ENCODE data around the gene MIPOL1. TPM values are rescaled to one million over a fixed set of nuclear protein-coding genes. Genes with fewer than 3 reads are reported as not detected.

The MIPOL1 gene
- total RNA-seq, 1 experiment from 2014 or later, result 15.4 TPM

- TF ChIP-seq ZNF274 (IDR thresholded peaks at IDR 0.05; ENCODE audit: low read depth, low read length), result no peak
- no peak for TF ChIP-seq EZH2phosphoT487 (IDR thresholded peaks at IDR 0.05; ENCODE audit: borderline replicate concordance)
- TF ChIP-seq SP1 (IDR thresholded peaks at IDR 0.05; ENCODE audit: low read depth), result no peak
- TF ChIP-seq EGR1 (IDR thresholded peaks at IDR 0.05; ENCODE audit: low read depth), result no peak
- no peak for TF ChIP-seq CEBPB (IDR thresholded peaks at IDR 0.05; ENCODE audit: low read depth)
- no peak for TF ChIP-seq MAX (IDR thresholded peaks at IDR 0.05)
- no peak for TF ChIP-seq JUND (IDR thresholded peaks at IDR 0.05)
- no peak for TF ChIP-seq ELF1 (IDR thresholded peaks at IDR 0.05; ENCODE audit: borderline replicate concordance, low read depth)
- no peak for TF ChIP-seq POLR2A (IDR thresholded peaks at IDR 0.05; ENCODE audit: borderline replicate concordance, extremely low read depth, insufficient read depth, insufficient read length)
- no peak for TF ChIP-seq SRF (IDR thresholded peaks at IDR 0.05; ENCODE audit: low read depth)
- no peak for TF ChIP-seq ATF3 (IDR thresholded peaks at IDR 0.05)
- no peak for TF ChIP-seq EZH2 (IDR thresholded peaks at IDR 0.05)
- TF ChIP-seq TCF7L2 (IDR thresholded peaks at IDR 0.05; ENCODE audit: borderline replicate concordance, extremely low read depth, insufficient read depth, insufficient read length), result no peak
- TF ChIP-seq CTCF (IDR thresholded peaks at IDR 0.05 in 2 of 3, conservative IDR thresholded peaks at IDR 0.05 in 1 of 3; ENCODE audit: borderline replicate concordance in 1 of 3, insufficient read depth in 1 of 3, low read depth in 2 of 3, low read length in 2 of 3), result no peak
- TF ChIP-seq RAD21 (IDR thresholded peaks at IDR 0.05; ENCODE audit: low read depth), result no peak
- TF ChIP-seq REST (IDR thresholded peaks at IDR 0.05; ENCODE audit: low read depth), result no peak
- no peak for TF ChIP-seq YY1 (IDR thresholded peaks at IDR 0.05; ENCODE audit: extremely low read depth, insufficient replicate concordance, low read depth, low read length)
- no peak for TF ChIP-seq ZFX (IDR thresholded peaks at IDR 0.05)
- TF ChIP-seq ZBTB33 (IDR thresholded peaks at IDR 0.05; ENCODE audit: extremely low read depth, insufficient replicate concordance, low read length), result no peak
- no peaks in the 10 kb centered on the region for H3K27me3 ChIP-seq (ENCODE audit: insufficient read depth, low read length)
- ATAC-seq (no peak), DNase-seq (ENCODE audit: low read depth, low spot score) (no peak)
- ChIA-PET CTCF (no interaction called here), POLR2A (no interaction called here), RAD21 (ENCODE audit: low non-redundant PET in 1 of 2, low total read pairs in 2 of 2, uncharacterized antibody in 2 of 2, unreplicated experiment in 2 of 2) (no interaction called here)
- H2AFZ ChIP-seq (ENCODE audit: low read depth, low read length, poor library complexity, severe bottlenecking), result no peak overlapping the region
- no peak overlapping the region for H3K4me2 ChIP-seq (ENCODE audit: low read length)
- no peaks in the 10 kb centered on the region for H4K20me1 ChIP-seq (ENCODE audit: insufficient read depth)
- no peak overlapping the region for H3K4me3 ChIP-seq (replicated peaks in 1 of 2; ENCODE audit: low read depth in 1 of 2, low read length in 2 of 2)
- no peak overlapping the region for H3K27ac ChIP-seq (ENCODE audit: low read depth, low read length)
- H3K36me3 ChIP-seq (ENCODE audit: control insufficient read depth in 1 of 2, insufficient read depth in 2 of 2, low read length in 2 of 2), result no peaks in the 10 kb centered on the region
- intact Hi-C loops (cut with micrococcal nuclease), result no loop called here
- no peaks in the 10 kb centered on the region for H3K9me3 ChIP-seq (ENCODE audit: control insufficient read depth in 1 of 2, insufficient read depth in 1 of 2, low read depth in 1 of 2, low read length in 2 of 2)
- no peaks in the 10 kb centered on the region for H3K4me1 ChIP-seq (ENCODE audit: control insufficient read depth in 1 of 2, insufficient read depth in 2 of 2, low read length in 2 of 2)
- no peaks in the 10 kb centered on the region for H3K79me2 ChIP-seq (ENCODE audit: insufficient read depth, low read length)
- no peaks in the 10 kb centered on the region for H3K9me2 ChIP-seq (ENCODE audit: insufficient read depth)
- no TSS peak for BruUV-seq (replicated peaks)
- H3K9ac ChIP-seq (ENCODE audit: low read length), result no peak overlapping the region
These were observed 250.2 kb downstream of the MIPOL1 start for GRCh38 chr14:37447883-37448391.

Measured in HCT116 (cell line).